DND-41 (cell line): ENCODE measurements around the gene PREX1.
"Not testable (repeated sequence)": the region's sequence is repeated elsewhere in the genome, so short reads cannot be mapped to it uniquely, and the experiment has no call there.

Source experiments
- ATAC-seq: fragments of 200-7000 bp; cut with Tn5 transposase; 3 replicates; pipeline ENCODE4 v1.9.1; 2021; ENCODE audit warnings: low read depth; ENCODE audit not compliant: insufficient read depth
- DNase-seq: peaks from one replicate; pipeline ENCODE4 v3.0.0-alpha.2; 2020
- H2AFZ ChIP-seq: 2 replicates; pipeline ENCODE4 v1.6.0; 2012; ENCODE audit warnings: low read depth, low read length
- H3K27ac ChIP-seq: 2 replicates; pipeline ENCODE4 v1.5.1; 2012; ENCODE audit warnings: low read length, inconsistent platforms
- H3K27me3 ChIP-seq: fragments of 200-600 bp; sonication (generic); 2 replicates; pipeline ENCODE4 v1.6.0; 2012; ENCODE audit warnings: low read length, mild to moderate bottlenecking, inconsistent platforms; ENCODE audit not compliant: insufficient read depth, poor library complexity
- H3K36me3 ChIP-seq: 2 replicates; pipeline ENCODE4 v1.5.1; 2012; ENCODE audit warnings: low read length, inconsistent platforms; ENCODE audit not compliant: insufficient read depth
- H3K4me1 ChIP-seq: 2 replicates; pipeline ENCODE4 v1.5.1; 2012; ENCODE audit warnings: mild to moderate bottlenecking, low read length; ENCODE audit not compliant: insufficient read depth
- H3K4me2 ChIP-seq: 2 replicates; pipeline ENCODE4 v1.6.0; 2012; ENCODE audit warnings: mild to moderate bottlenecking, moderate library complexity, low read length, inconsistent platforms; ENCODE audit not compliant: insufficient read depth
- H3K4me3 ChIP-seq, 2 experiments: fragments of 200-600 bp in 1 of 2; shearing (Covaris generic) in 1 of 2; 2 replicates each; pipeline ENCODE4 v1.5.1; 2012 to 2016; ENCODE audit warnings: inconsistent platforms in 2 of 2, low read length in 2 of 2, mild to moderate bottlenecking in 2 of 2, low read depth in 1 of 2, moderate library complexity in 1 of 2
- H3K79me2 ChIP-seq: 2 replicates; pipeline ENCODE4 v1.6.0; 2012; ENCODE audit warnings: low read length, inconsistent platforms; ENCODE audit not compliant: insufficient read depth
- H3K9ac ChIP-seq: 2 replicates; pipeline ENCODE4 v1.6.0; 2012; ENCODE audit warnings: low read depth, mild to moderate bottlenecking, inconsistent platforms, low read length, moderate library complexity
- H3K9me3 ChIP-seq: 2 replicates; pipeline ENCODE4 v1.5.1; 2012; ENCODE audit warnings: low read length, moderate library complexity, mild to moderate bottlenecking, inconsistent platforms; ENCODE audit not compliant: insufficient read depth, severe bottlenecking
- H4K20me1 ChIP-seq: 2 replicates; pipeline ENCODE4 v1.6.0; 2012; ENCODE audit warnings: low read length; ENCODE audit not compliant: insufficient read depth
- EZH2 ChIP-seq: IDR thresholded peaks from 3 replicates; pipeline ENCODE4 v1.6.1; 2012; ENCODE audit warnings: borderline replicate concordance, low read depth, mild to moderate bottlenecking, moderate library complexity, low read length, inconsistent platforms; ENCODE audit not compliant: severe bottlenecking
- TF ChIP-seq, protein P1 (sequence below): IDR thresholded peaks from 2 replicates; pipeline ENCODE4 v1.5.1; 2012; ENCODE audit warnings: borderline replicate concordance, low read length, moderate library complexity, mild to moderate bottlenecking; ENCODE audit not compliant: poor library complexity, severe bottlenecking; ENCODE audit errors: extremely low read depth

PREX1 gene

DNA sequence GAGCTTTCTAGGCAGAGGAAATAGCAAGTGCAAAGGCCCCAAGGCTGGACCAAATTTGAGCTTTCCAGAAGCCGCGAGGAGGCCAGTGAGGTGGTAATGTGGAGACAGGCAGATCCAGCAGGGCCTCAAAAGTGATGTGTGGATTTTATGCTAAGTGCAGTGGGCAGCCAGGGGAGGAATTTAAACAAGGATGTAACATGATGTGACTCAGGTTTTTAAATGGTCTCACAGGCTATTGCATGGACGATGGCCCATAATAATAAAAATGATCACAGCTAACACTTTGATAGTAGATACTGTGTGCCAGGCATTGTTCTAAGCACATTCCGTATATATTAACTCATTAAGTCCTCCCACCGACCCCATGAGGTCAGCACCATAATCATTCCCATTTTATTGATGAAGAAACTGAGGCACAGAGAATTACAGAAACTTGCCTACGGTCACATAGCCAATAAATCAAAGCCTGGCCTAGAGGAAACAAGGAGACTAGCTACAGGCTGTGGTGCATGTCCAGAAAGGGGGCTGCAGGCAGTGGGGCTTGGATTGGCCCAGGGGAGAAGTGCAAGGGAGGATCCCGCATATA, 18.0 kb upstream of the PREX1 start:
- Histone ChIP-seq H3K9ac (no peak overlapping the region), H3K36me3 (no peaks in the 10 kb centered on the region), H2AFZ (no peak overlapping the region), H3K9me3 (no peaks in the 10 kb centered on the region), H3K4me2 (no peak overlapping the region), H3K4me3 (no peak overlapping the region), H3K27me3 (no peaks in the 10 kb centered on the region), H3K27ac (no peak overlapping the region), H3K4me1 (no peaks in the 10 kb centered on the region), H4K20me1 (no peaks in the 10 kb centered on the region; the same call in 1 of the 2 replicates), H3K79me2 (no peaks in the 10 kb centered on the region)
- ATAC-seq = no peak
- no peak for DNase-seq
- TF ChIP-seq, protein P1, sequence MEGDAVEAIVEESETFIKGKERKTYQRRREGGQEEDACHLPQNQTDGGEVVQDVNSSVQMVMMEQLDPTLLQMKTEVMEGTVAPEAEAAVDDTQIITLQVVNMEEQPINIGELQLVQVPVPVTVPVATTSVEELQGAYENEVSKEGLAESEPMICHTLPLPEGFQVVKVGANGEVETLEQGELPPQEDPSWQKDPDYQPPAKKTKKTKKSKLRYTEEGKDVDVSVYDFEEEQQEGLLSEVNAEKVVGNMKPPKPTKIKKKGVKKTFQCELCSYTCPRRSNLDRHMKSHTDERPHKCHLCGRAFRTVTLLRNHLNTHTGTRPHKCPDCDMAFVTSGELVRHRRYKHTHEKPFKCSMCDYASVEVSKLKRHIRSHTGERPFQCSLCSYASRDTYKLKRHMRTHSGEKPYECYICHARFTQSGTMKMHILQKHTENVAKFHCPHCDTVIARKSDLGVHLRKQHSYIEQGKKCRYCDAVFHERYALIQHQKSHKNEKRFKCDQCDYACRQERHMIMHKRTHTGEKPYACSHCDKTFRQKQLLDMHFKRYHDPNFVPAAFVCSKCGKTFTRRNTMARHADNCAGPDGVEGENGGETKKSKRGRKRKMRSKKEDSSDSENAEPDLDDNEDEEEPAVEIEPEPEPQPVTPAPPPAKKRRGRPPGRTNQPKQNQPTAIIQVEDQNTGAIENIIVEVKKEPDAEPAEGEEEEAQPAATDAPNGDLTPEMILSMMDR = no peak
- no peak for TF ChIP-seq EZH2

DNA sequence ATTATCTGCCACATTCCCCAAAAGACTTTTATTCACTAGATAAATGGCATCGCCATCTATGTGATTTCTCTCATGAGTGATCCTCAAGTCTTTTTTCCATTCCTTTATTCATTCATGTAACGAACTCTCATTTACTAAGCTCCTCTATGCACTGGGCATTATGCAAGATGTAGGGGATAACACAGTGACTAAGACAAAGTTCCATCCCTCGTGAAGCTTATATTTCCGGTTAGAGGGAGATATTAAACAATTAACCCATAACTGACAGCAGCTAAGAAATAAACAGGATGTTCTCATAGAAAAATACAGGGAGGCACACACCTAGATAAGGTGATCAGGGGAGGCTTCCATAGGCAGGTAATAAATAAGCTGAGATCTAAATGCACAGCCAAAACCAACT, 17.2 kb upstream of the PREX1 start:
- H3K9me3 ChIP-seq = no peaks in the 10 kb centered on the region
- no peaks in the 10 kb centered on the region; the same call in 1 of the 2 replicates for H4K20me1 ChIP-seq
- no peaks in the 10 kb centered on the region for H3K79me2 ChIP-seq
- no peak overlapping the region for H2AFZ ChIP-seq
- no peaks in the 10 kb centered on the region for H3K27me3 ChIP-seq
- no peak for TF ChIP-seq EZH2
- TF ChIP-seq, protein P1 = no peak
- ATAC-seq (no peak), DNase-seq (no peak)
- no peak overlapping the region for H3K27ac ChIP-seq
- H3K9ac ChIP-seq = no peak overlapping the region
- H3K36me3 ChIP-seq = no peaks in the 10 kb centered on the region
- H3K4me1 ChIP-seq = no peaks in the 10 kb centered on the region
- H3K4me2 ChIP-seq = no peak overlapping the region
- H3K4me3 ChIP-seq = no peak overlapping the region

DNA sequence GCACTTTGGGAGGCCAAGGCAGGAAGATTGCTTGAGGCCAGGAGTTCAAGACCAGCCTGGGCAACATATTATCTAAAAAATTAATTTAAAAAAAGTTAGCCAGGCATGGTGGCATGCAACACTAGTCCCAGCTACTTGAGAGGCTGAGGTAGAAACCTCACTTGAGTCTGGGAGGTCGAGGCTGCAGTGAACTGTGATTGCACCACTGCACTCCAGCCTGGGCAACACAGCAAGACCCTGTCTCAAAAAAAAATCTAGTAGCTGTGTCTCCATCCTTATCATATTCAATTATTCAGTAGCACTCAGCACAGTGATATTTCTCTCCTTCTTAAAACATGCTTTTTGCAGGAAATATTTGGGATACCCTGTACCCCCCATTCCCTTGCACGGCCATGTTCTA, 16.1 kb upstream of the PREX1 start:
- not testable (repeated sequence) for H3K79me2 ChIP-seq, ATAC-seq, H3K27me3 ChIP-seq, H3K9ac ChIP-seq, DNase-seq, H3K4me3 ChIP-seq, H3K36me3 ChIP-seq, H3K27ac ChIP-seq, H3K9me3 ChIP-seq, H3K4me1 ChIP-seq, H4K20me1 ChIP-seq, H2AFZ ChIP-seq, H3K4me2 ChIP-seq

DNA sequence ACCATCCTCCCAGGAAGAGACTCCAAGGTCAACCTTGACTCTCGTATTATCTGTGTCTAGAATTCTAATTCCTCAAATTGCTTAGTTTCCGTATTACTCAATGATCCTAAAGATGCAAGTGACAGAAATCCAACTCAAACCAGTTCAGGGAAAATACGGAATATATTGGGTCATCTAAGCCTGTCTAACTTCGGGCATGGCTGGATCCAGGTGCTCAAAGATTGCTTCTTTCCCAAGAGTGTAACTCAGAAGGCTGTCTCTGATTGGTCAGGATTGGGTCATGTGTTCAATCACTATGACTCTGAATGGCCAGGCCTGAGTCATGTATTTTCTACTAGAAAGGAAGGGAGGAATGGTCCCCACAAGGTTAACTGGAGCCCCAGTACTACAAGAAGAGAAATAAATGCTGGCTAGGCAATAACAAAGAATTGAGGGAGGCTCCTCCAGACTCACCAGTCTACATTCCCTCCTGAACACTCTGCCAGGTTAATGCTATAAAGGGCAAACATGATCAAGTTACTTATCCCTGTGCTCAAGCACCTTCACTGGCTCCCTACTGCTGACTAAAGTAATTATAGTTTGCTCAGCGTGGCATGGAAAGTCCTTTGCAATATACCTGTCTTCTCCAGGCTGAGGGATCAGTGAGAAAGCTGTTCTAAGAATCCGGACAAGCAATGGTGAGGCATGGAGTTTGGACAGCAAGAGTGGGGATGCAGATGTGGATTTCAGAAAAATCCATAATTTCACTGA, 15.4 kb upstream of the PREX1 start:
- Histone ChIP-seq H3K4me1 (no peaks in the 10 kb centered on the region), H3K9me3 (no peaks in the 10 kb centered on the region), H3K36me3 (no peaks in the 10 kb centered on the region), H3K79me2 (no peaks in the 10 kb centered on the region), H3K4me3 (no peak overlapping the region), H2AFZ (no peak overlapping the region), H3K27ac (no peak overlapping the region), H3K27me3 (no peaks in the 10 kb centered on the region), H3K4me2 (no peak overlapping the region), H3K9ac (no peak overlapping the region), H4K20me1 (no peaks in the 10 kb centered on the region; the same call in 1 of the 2 replicates)
- ATAC-seq = no peak
- DNase-seq = no peak
- TF ChIP-seq, protein P1 = no peak
- TF ChIP-seq EZH2 = no peak
